GM11168 (cell line): Measurements from ENCODE around the gene RAB12.
"Not testable (repeated sequence)": the region's sequence is repeated elsewhere in the genome, so short reads cannot be mapped to it uniquely, and the experiment has no call there.

Source experiments
- in situ Hi-C: fragments of 300-500 bp; cut with MboI; formaldehyde crosslinking; loops from one replicate; pipeline ENCODE4 v1.12.0; 2022; ENCODE audit warnings: low sequenced_read_pairs; ENCODE audit not compliant: unreplicated experiment

The RAB12 gene

DNA sequence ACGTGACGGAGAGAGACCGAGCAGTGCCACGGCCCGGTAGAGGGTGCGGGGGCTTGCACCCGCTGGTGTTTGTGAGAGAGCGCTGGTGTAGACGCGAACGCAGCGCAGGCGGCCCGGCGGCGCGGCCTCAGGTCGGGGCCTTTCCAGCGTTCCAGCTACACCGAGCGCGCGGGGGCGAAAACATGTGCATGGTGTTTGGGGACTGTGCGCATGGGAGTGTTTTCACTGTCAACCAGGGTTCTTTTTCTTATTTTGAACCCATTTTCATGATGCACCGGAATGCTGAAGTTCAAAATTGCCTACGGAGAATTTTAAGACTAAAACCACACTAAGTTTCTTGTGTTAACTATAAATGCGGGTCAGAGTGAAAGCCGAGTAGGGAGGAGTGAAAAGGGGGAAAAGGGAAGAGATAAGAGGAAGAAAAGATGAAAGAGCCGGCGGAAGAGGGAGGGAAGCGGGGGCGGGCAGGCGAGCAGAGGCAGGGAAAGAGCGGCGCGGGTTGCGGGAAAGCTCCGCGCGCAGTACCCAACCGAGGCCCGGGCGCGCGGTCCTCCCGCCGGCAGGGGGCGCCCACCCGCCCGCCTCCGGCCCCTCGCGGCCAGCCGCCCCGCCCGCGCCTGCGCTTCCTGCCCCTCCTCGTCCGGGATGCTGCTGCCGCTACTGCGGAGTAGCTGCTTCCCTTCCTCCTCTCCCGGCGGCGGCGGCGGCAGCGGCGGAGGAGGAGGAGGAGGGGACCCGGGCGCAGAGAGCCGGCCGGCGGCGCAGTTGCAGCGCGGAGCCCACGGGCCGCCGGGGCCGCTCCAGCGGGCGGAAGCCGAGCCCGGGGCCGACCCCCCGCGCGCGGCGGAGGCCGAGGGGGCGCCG is at the start of gene RAB12:
TSS of gene RAB12 (plus strand) at position 643 of the 864 bp plus-strand sequence. CDS start at position 646, 3 bp downstream.
- in situ Hi-C loops, result loop anchor here (10.0 kb wide), 1 partner anchor 124 kb away; no protein-coding TSS in a partner anchor

GRCh38 chr18:8559612-8560186 is 49.5 kb upstream of the RAB12 start:
- in situ Hi-C loops, result no loop called here

- in situ Hi-C loops, result no loop called here
Measured at GRCh38 chr18:8561123-8561910, 47.9 kb upstream of the RAB12 start.

DNA sequence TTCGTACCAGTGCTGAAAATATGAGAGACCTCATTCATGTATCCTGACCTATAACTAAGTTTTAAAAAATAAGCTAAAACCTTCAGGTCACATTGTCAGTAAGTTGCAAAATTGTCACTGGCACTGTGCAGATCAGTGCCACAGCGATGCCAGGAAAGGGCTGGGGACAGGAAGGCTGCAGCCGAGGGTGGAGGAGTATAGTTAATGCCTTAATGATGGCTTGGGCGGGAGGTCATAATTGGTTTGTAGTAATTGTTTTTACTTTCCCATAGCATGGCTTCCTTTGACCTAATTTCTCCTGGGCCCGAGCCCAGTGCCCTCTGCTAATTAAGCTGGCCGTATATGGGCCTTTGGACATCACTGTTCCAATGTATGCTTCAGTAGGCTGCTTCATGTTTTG is 47.2 kb upstream of the RAB12 start:
- in situ Hi-C loops, result no loop called here

- in situ Hi-C loops, result no loop called here
Measured at GRCh38 chr18:8562919-8563318, 46.3 kb upstream of the RAB12 start.

DNA sequence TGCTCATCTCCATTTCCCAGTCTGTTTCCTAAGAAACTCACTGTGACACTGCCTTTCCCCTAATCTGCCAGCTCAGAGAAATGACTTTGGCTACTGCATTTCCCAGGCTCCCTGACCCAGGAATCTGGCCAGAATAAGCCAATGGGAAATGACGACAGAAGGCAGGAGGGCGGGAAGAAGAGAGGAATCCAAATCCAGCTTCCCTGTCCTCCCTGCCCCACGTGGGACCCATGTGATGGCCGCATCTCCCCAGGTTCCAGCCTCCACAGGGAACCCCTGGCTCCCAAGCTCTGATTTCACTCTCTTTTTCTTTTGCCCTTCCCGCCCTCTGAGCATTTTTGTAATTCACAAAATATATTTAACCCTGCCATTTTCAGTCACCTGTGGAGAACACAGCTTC is 37.8 kb upstream of the RAB12 start:
- in situ Hi-C loops, result no loop called here

GRCh38 chr18:8573766-8574165 is 35.5 kb upstream of the RAB12 start:
- in situ Hi-C loops, result not testable (repeated sequence)

DNA sequence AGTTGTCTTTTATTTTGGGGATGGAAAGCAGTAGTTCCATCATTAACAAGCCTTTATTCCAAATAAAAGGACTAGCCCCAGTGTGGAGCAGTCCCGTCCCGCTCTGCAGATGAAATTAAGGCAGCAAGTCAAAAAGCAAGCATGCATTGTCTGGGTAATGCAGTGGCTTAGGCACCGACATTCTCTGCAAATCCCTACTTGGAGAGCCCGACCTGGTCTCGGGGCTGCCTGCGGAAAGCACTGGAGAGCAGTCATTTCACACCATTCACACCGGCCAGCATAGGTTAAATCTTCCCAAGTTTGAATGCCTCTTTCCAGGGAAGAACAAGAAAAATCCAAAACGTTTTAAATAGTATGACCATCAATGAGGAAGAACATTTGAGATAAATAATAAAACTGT is 24.4 kb upstream of the RAB12 start:
- in situ Hi-C loops, result no loop called here

- in situ Hi-C loops, result no loop called here
Measured at GRCh38 chr18:8586941-8587340, 22.3 kb upstream of the RAB12 start.

- in situ Hi-C loops, result no loop called here
Measured at GRCh38 chr18:8595445-8595844, 13.8 kb upstream of the RAB12 start.

- in situ Hi-C loops, result loop anchor here (10.0 kb wide), 1 partner anchor 117 kb away; no protein-coding TSS in a partner anchor
Measured at GRCh38 chr18:8601277-8602032, 7.8 kb upstream of the RAB12 start.

DNA sequence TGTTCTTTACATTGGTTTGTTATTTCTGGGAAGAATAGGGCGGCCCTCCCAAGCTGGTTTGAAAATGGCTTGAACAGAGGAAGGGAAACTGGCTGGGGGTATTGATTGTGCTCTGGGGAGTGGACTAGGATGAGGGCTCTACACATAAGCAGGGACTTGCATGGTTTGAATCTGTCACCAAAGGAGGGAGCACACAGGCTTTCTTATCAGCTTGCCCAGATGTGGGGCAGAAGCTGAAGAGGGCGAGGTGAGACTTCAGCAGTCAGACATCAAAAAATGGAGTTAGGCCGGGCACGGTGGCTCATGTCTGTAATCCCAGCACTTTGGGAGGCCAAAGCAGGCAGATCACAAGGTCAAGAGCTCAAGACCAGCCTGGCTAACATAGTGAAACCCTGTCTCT is 7.2 kb upstream of the RAB12 start:
- in situ Hi-C loops, result loop anchor here (10.0 kb wide), 1 partner anchor 117 kb away; no protein-coding TSS in a partner anchor

DNA sequence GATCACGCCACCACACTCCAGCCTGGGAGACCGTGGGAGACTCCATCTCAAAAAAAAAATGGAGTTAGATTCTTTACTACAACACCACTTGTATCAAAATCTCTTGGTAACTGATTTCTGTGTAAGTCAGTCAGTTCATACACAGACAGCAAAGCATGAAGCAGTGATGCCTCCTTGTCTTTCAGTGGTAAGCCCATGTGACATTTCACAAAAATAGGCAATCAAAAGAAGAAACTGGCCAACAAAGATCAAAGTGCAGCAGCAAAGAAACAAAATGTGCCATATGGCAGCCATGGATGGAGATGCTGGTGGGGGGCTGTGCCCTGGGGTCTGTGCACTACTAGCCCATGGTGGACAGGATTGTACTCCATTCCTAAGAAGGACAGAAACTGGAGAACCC is 6.7 kb upstream of the RAB12 start:
- in situ Hi-C loops, result loop anchor here (10.0 kb wide), 1 partner anchor 118 kb away; no protein-coding TSS in a partner anchor

- in situ Hi-C loops, result loop anchor here (10.0 kb wide), 1 partner anchor 119 kb away; no protein-coding TSS in a partner anchor
Measured at GRCh38 chr18:8603663-8604520, 5.3 kb upstream of the RAB12 start.

GRCh38 chr18:8605974-8606373 is 3.3 kb upstream of the RAB12 start:
- in situ Hi-C loops, result loop anchor here (10.0 kb wide), 1 partner anchor 121 kb away; no protein-coding TSS in a partner anchor

DNA sequence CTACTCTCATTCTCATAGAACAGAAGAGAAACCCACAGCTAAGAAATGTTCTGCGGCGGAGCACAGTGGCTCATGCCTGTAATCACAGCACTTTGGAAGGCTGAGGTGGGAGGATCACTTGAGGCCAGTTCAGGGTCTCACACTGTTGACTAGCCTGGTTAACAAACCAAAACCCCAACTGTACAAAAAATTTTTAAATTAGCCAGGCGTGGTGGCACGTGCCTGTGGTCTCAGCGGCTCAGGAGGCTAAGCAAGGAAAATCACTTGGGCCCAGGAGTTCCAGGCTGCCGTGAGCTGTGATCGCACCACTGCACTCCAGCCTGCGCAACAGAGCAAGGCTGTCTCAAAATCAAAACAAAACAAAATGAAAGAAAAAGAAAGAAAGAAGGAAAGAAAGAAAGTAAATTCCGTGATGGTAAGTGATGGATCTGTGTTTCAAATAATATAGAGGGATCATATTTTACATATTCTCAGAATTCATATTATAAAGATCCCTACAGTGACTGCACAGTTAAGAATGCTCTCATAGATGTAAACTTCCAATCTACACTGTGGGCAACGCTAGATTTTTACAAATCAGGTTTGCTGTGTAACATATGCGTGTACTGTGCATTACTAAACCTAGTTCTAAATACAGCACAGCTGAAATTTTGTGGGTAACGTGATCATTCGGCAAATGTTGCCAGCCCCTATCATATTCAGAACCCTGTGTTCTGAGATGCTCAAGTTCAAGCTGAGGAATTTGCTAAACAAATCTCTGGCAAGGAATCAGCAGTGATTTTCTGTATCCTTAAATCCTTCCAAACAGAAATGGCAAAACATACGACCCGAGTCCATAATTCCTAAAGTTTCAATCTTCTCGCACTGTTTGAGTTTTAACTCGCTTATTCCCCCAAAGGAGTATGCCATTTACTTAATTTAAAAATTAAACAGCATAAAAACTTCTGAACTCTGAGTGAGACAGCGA is 1.2 kb upstream of the RAB12 start:
- in situ Hi-C loops, result loop anchor here (10.0 kb wide), 1 partner anchor 123 kb away; no protein-coding TSS in a partner anchor

DNA sequence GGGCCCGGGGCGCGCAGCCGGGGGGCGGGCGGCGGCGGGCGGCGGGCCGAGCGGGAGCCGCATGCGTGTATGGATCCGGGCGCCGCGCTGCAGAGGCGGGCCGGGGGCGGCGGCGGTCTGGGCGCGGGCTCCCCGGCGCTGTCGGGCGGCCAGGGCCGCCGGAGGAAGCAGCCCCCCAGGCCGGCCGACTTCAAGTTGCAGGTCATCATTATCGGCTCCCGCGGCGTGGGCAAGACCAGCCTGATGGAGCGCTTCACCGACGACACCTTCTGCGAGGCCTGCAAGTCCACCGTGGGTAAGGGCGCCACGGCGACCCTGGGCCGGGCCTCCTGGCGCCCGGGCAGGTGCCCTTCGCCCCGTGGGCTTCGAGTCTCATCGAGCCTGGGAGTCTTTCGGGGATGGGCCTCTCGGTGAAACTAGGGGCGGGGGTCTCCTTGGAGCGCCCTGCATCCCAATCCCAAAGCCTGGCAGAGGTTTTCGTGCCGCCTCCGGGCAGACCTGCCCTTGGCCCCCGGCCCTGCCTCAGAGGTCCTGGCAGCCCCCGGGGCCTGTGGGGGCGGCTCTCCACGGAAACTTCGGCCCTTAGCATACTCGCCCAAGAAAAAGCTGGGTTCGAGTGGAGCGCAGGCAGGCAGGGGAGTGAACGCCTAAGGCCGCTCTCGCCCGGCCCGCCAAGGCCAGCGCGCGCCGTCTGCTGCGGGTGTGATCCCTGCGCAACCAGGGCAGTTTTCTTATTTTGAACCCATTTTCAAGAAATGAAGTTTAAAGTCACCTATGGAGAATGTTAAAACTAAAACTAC is 622 bp downstream of the RAB12 start:
- in situ Hi-C loops, result loop anchor here (10.0 kb wide), 1 partner anchor 125 kb away; no protein-coding TSS in a partner anchor
